Ovary (tissue), 9 donors: ENCODE data around the gene DMBX1. TPM values are rescaled to one million over a fixed set of nuclear protein-coding genes. Genes with fewer than 3 reads are reported as not detected.

Experiments used
- DNase-seq, 5 donors: peaks; one replicate each; pipeline ENCODE4 v3.0.0-alpha.2; 2019 to 2020
- H3K27ac ChIP-seq, 2 donors: fragments of 200-600 bp; one replicate each; pipeline versions ENCODE4 v1.5.1 to v1.8.0; 2019 to 2022
- H3K27me3 ChIP-seq: fragments of 200-600 bp; one replicate; pipeline ENCODE4 v1.8.0; 2022
- H3K36me3 ChIP-seq: fragments of 200-600 bp; sonication (generic); one replicate; pipeline ENCODE4 v1.5.1; 2019
- H3K4me1 ChIP-seq: one replicate; pipeline ENCODE4 v1.8.1; 2013; ENCODE audit warnings: mild to moderate bottlenecking, moderate library complexity; ENCODE audit not compliant: insufficient read depth
- H3K4me3 ChIP-seq: fragments of 200-600 bp; sonication (generic); one replicate; pipeline ENCODE4 v1.5.1; 2017
- H3K9me3 ChIP-seq, 2 donors: fragments of 200-600 bp in 1 of 2; sonication (generic) in 1 of 2; one replicate each; pipeline versions ENCODE4 v1.5.1 to v1.8.1; 2013 to 2019; ENCODE audit warnings: mild to moderate bottlenecking in 1 of 2, moderate library complexity in 1 of 2
- EP300 ChIP-seq: sonication (generic); formaldehyde crosslinking; IDR thresholded peaks from one replicate; pipeline ENCODE4 v1.6.1; 2017; ENCODE audit warnings: antibody characterized with exemption
- POLR2A ChIP-seq: fragments of 450-650 bp; IDR thresholded peaks from one replicate; pipeline ENCODE4 v1.6.1; 2017; ENCODE audit warnings: antibody characterized with exemption, mild to moderate bottlenecking, moderate library complexity
- WGBS, 3 donors: extraction: QIAGEN DNeasy Blood & Tissue Kit in 1 of 3; methylation state at CpG; one replicate each; pipeline versions ENCODE4 v1.1.5 to v1.1.7; 2013 to 2017; 5-methylcytosine and 5-hydroxymethylcytosine counted together
- intact Hi-C, 4 donors: fragments of 100-400 bp; cut with DNase I; formaldehyde crosslinking; loops; one replicate each; pipeline versions ENCODE4 v1.11.0 to v1.15.1; 2022 to 2023
- polyA plus RNA-seq, 2 donors: library from polyadenylated mRNA; stranded (reverse); fragments of 200-250 nt in 1 of 2; fragments of 350-450 nt in 1 of 2; fragmentation: Illumina TruSeq in 1 of 2; extraction: RNeasy Lipid Tissue Mini Kit (QIAGEN cat#74804) in 1 of 2; gene quantifications; one replicate each; pipeline ENCODE4 v1.2.3, GENCODE V29; 2013 to 2014
- total RNA-seq, 7 donors: library from RNA; depleted of rRNA in 2 of 7; stranded (reverse); fragments of >200 nt in 2 of 7; fragmentation: NEBNext Ultra II Directional in 3 of 7; extraction: Animal tissue kit (Norgen Biotek cat#: 25700) in 3 of 7; gene quantifications; one replicate each; pipeline versions ENCODE4 v1.1.0 to v1.2.4, GENCODE V29; 2016 to 2023
- TF ChIP-seq, protein P1 (sequence below), 3 donors: fragments of 450-650 bp in 2 of 3; fragments of 200-600 bp in 1 of 3; IDR thresholded peaks; one replicate each; pipeline versions ENCODE4 v1.5.1 to v1.8.0; 2016 to 2022; ENCODE audit warnings: antibody characterized with exemption in 3 of 3, mild to moderate bottlenecking in 1 of 3
- donor health status: DM: no; HTN: no; CAD: no; lungs with moderate emphysema.
- donor health status: DM: no; HTN: no; CAD: no.
- donor health status: Bipolar disorder and iron deficiency.
- donor health status: DM: yes; HTN: yes; CAD: no.
- donor health status: DM: no; HTN: no; CAD: no.
- donor health status: DM: yes; HTN: yes; CAD: no.

Gene DMBX1
- total and polyA plus RNA-seq, 9 donors: not detected

DNA sequence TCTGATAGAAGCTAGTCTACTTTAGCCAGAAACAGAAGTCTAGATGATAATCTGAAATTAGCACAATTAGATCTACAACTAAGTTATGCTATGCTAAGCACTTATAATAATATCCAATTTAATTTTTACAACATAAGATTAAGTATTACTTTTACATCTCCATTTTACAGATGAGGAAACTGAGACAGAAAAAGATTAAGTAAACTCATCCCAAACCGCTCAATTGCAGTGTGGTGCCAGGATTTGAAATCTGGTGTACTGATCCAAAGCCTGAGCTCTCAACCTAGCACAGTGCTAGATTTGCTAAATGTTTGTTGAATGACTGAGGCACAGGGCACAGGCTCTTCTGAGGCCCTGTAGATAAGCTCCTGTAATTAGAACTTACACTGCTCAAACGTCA, 48.0 kb downstream of the DMBX1 start:
- Histone ChIP-seq H3K27me3 (no peaks in the 10 kb centered on the region), H3K4me3 (no peak overlapping the region), H3K4me1 (no peaks in the 10 kb centered on the region), H3K36me3 (no peaks in the 10 kb centered on the region), H3K27ac (no peak overlapping the region), H3K9me3 (no peaks in the 10 kb centered on the region)
- TF ChIP-seq, protein P1, sequence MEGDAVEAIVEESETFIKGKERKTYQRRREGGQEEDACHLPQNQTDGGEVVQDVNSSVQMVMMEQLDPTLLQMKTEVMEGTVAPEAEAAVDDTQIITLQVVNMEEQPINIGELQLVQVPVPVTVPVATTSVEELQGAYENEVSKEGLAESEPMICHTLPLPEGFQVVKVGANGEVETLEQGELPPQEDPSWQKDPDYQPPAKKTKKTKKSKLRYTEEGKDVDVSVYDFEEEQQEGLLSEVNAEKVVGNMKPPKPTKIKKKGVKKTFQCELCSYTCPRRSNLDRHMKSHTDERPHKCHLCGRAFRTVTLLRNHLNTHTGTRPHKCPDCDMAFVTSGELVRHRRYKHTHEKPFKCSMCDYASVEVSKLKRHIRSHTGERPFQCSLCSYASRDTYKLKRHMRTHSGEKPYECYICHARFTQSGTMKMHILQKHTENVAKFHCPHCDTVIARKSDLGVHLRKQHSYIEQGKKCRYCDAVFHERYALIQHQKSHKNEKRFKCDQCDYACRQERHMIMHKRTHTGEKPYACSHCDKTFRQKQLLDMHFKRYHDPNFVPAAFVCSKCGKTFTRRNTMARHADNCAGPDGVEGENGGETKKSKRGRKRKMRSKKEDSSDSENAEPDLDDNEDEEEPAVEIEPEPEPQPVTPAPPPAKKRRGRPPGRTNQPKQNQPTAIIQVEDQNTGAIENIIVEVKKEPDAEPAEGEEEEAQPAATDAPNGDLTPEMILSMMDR (IDR thresholded peaks at IDR 0.05): no peak
- no peak for TF ChIP-seq POLR2A
- TF ChIP-seq EP300: no peak
- DNase-seq: no peak
- whole genome bisulfite sequencing, 3 donors: 65 to 73% (median 65%) methylated on average over 2 of the region's 2 CpGs
- intact Hi-C loops: loop anchor here in 2 of 4 donors (10.0 kb wide), 1 partner anchor 187 kb away; no protein-coding TSS in a partner anchor

DNA sequence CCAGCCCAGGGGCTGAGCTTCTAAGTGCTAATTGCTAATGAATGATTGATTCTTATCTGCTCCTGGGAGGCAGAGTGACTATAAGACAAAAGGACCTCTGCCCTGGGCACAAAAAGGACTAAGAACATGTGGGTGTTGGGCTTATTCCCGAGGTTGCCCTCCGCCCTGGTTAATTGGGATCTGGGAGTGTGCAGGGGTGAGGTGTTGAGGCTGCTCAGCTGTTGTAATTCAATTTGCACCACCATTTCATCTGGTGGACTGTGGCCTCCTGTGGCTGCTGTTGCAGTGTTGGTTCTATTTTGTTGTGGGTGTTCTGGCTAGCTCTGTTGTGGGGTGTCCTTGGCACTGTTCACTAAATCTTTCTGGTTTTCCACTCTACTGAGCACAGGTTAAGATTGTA, 48.5 kb downstream of the DMBX1 start:
- no peak for DNase-seq
- H3K4me1 ChIP-seq: no peaks in the 10 kb centered on the region
- no peaks in the 10 kb centered on the region for H3K36me3 ChIP-seq
- no peaks in the 10 kb centered on the region for H3K9me3 ChIP-seq
- intact Hi-C loops: loop anchor here in 2 of 4 donors (10.0 kb wide), 1 partner anchor 187 kb away; no protein-coding TSS in a partner anchor
- TF ChIP-seq, protein P1 (IDR thresholded peaks at IDR 0.05): no peak
- TF ChIP-seq POLR2A: no peak
- TF ChIP-seq EP300: no peak
- no peak overlapping the region for H3K27ac ChIP-seq
- WGBS, 3 donors: 50 to 70% (median 61%) methylated on average over 2 of the region's 2 CpGs
- no peaks in the 10 kb centered on the region for H3K27me3 ChIP-seq
- H3K4me3 ChIP-seq: no peak overlapping the region

Other genes with a start within 250 kb of the DMBX1 start
- gene RAD54L, start 242.1 kb upstream of the DMBX1 start, total RNA-seq: 1 to 10 TPM in 2 of 7 donors, under 1 TPM in 4, not detected in 1; 0.28 to 1.4 (median 0.82) TPM
- under 1 TPM; 0.50 to 0.63 TPM for gene RAD54L, start 242.1 kb upstream of the DMBX1 start, polyA plus RNA-seq
- 10 to 100 TPM; 54.8 to 99.8 (median 74.1) TPM for gene LRRC41, start 186.2 kb upstream of the DMBX1 start, total RNA-seq
- 10 to 100 TPM; 37.5 to 49.5 TPM for gene LRRC41, start 186.2 kb upstream of the DMBX1 start, polyA plus RNA-seq
- gene UQCRH, start 186.1 kb upstream of the DMBX1 start, total RNA-seq: 100 to 1,000 TPM; 140 to 453 (median 189) TPM
- 100 to 1,000 TPM; 272 to 359 TPM for gene UQCRH, start 186.1 kb upstream of the DMBX1 start, polyA plus RNA-seq
- gene NSUN4, start 149.0 kb upstream of the DMBX1 start, total RNA-seq: 10 to 100 TPM; 15.9 to 35.2 (median 19.1) TPM
- 10 to 100 TPM; 12.2 to 16.7 TPM for gene NSUN4, start 149.0 kb upstream of the DMBX1 start, polyA plus RNA-seq
- gene FAAH, start 95.5 kb upstream of the DMBX1 start, total RNA-seq: 10 to 100 TPM in 3 of 7 donors, 1 to 10 TPM in 4; 7.5 to 32.7 (median 9.3) TPM
- 1 to 10 TPM; 1.3 to 6.7 TPM for gene FAAH, start 95.5 kb upstream of the DMBX1 start, polyA plus RNA-seq
- gene KNCN, start 61.8 kb downstream of the DMBX1 start, total RNA-seq: under 1 TPM in 1 of 7 donors, not detected in 6; 0.08 TPM
- gene KNCN, start 61.8 kb downstream of the DMBX1 start, polyA plus RNA-seq: not detected
- 10 to 100 TPM; 21.0 to 39.3 (median 24.9) TPM for gene MKNK1, start 114.4 kb downstream of the DMBX1 start, total RNA-seq
- 10 to 100 TPM; 21.9 to 34.0 TPM for gene MKNK1, start 114.4 kb downstream of the DMBX1 start, polyA plus RNA-seq
- gene MOB3C, start 127.0 kb downstream of the DMBX1 start, total RNA-seq: 10 to 100 TPM; 10.1 to 25.3 (median 19.3) TPM
- 10 to 100 TPM; 13.2 to 29.2 TPM for gene MOB3C, start 127.0 kb downstream of the DMBX1 start, polyA plus RNA-seq
- gene ATPAF1, start 178.5 kb downstream of the DMBX1 start, total RNA-seq: 10 to 100 TPM; 21.9 to 40.0 (median 29.3) TPM
- 10 to 100 TPM; 21.9 to 88.0 TPM for gene ATPAF1, start 178.5 kb downstream of the DMBX1 start, polyA plus RNA-seq
- gene TEX38, start 182.0 kb downstream of the DMBX1 start, total RNA-seq: under 1 TPM in 1 of 7 donors, not detected in 6; 0.45 TPM
- gene TEX38, start 182.0 kb downstream of the DMBX1 start, polyA plus RNA-seq: under 1 TPM in 1 of 2 donors, not detected in 1; 0.08 TPM
- 10 to 100 TPM; 48.6 to 87.8 (median 77.4) TPM for gene EFCAB14, start 229.3 kb downstream of the DMBX1 start, total RNA-seq
- 10 to 100 TPM; 31.7 to 99.2 TPM for gene EFCAB14, start 229.3 kb downstream of the DMBX1 start, polyA plus RNA-seq